Measurements from ENCODE around the gene LYL1. TPM values are rescaled to one million over a fixed set of nuclear protein-coding genes. Genes with fewer than 3 reads are reported as not detected.

The LYL1 gene
- total and polyA plus RNA-seq, 9 of the 15 experiments (the other 6 are each of a cell fraction or from before 2014, with no cell fraction given) = 1.3 to 266 (median 34.0) TPM

- TF ChIP-seq, protein P1, sequence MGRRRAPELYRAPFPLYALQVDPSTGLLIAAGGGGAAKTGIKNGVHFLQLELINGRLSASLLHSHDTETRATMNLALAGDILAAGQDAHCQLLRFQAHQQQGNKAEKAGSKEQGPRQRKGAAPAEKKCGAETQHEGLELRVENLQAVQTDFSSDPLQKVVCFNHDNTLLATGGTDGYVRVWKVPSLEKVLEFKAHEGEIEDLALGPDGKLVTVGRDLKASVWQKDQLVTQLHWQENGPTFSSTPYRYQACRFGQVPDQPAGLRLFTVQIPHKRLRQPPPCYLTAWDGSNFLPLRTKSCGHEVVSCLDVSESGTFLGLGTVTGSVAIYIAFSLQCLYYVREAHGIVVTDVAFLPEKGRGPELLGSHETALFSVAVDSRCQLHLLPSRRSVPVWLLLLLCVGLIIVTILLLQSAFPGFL (CRISPR knock-in tag; IDR thresholded peaks at IDR 0.05) = no peak
- TF ChIP-seq DEAF1 (CRISPR knock-in tag; IDR thresholded peaks at IDR 0.05) (no peak), SMAD1 (IDR thresholded peaks at IDR 0.05; ENCODE audit: low read depth, low read length, partially characterized antibody) (no peak), ZNF586 (CRISPR knock-in tag; conservative IDR thresholded peaks at IDR 0.05) (no peak), NELFE (IDR thresholded peaks at IDR 0.05; ENCODE audit: insufficient read depth, insufficient read length) (no peak), RNF2 (IDR thresholded peaks at IDR 0.05) (0 out of 2 replicates have a peak, but pooled peaks have one; percentile 9), TEAD2 (tag; IDR thresholded peaks at IDR 0.05) (no peak), SOX6 (IDR thresholded peaks at IDR 0.05) (no peak), ZNF696 (CRISPR knock-in tag; conservative IDR thresholded peaks at IDR 0.05) (no peak), PTTG1 (tag; IDR thresholded peaks at IDR 0.05; ENCODE audit: low read depth) (no peak), ZKSCAN8 (CRISPR knock-in tag; IDR thresholded peaks at IDR 0.05) (no peak; the same call in 1 of the 2 replicates), ZNF449 (CRISPR knock-in tag; IDR thresholded peaks at IDR 0.05) (no peak), L3MBTL2 (IDR thresholded peaks at IDR 0.05) (0 out of 2 replicates have a peak, but pooled peaks have one; percentile 8), ZNF280B (CRISPR knock-in tag; IDR thresholded peaks at IDR 0.05) (no peak), SMARCC2 (IDR thresholded peaks at IDR 0.05; ENCODE audit: low read depth) (no peak), KHSRP (IDR thresholded peaks at IDR 0.05) (no peak), CTCFL (IDR thresholded peaks at IDR 0.05; ENCODE audit: borderline replicate concordance, insufficient read depth, low read depth, low read length, poor library complexity, severe bottlenecking) (no peak), PTRF (tag; IDR thresholded peaks at IDR 0.05) (no peak), MIER1 (IDR thresholded peaks at IDR 0.05; ENCODE audit: low read depth) (0 out of 2 replicates have a peak, but pooled peaks have one; percentile 40), SMARCA4 (IDR thresholded peaks at IDR 0.05) (0 out of 2 replicates have a peak, but pooled peaks have one; percentile 12)
These were observed 855 bp downstream of the LYL1 start (continued) for GRCh38 chr19:13101590-13102415.

All from K562 (cell line).